ENCODE data around the gene CRACR2B.

Gene CRACR2B

GRCh38 chr11:854601-855329 is 27.0 kb downstream of the CRACR2B start:
- no peaks in the 10 kb centered on the region for H3K9me3 ChIP-seq (ENCODE audit: control insufficient read depth, low read length)
- no peak for DNase-seq
- H3K36me3 ChIP-seq (ENCODE audit: control insufficient read depth, insufficient read depth, low read length): no peaks in the 10 kb centered on the region
- no peak overlapping the region for H3K4me3 ChIP-seq (ENCODE audit: insufficient read depth, low read depth, low read length, poor library complexity, severe bottlenecking)
- H3K4me1 ChIP-seq (ENCODE audit: control insufficient read depth, insufficient read depth, low read length, poor library complexity, severe bottlenecking): no peaks in the 10 kb centered on the region
- H3K27ac ChIP-seq (ENCODE audit: insufficient read depth, low read length, poor library complexity, severe bottlenecking): no peak overlapping the region
- peaks cover 8% of the 10 kb centered on the region for H3K27me3 ChIP-seq (replicated peaks; ENCODE audit: control insufficient read depth, insufficient read depth, low read length, poor library complexity, severe bottlenecking)

GRCh38 chr11:855330-855674 is 27.6 kb downstream of the CRACR2B start:
- no peaks in the 10 kb centered on the region for H3K36me3 ChIP-seq (ENCODE audit: control insufficient read depth, insufficient read depth, low read length)
- H3K9me3 ChIP-seq (ENCODE audit: control insufficient read depth, low read length): no peaks in the 10 kb centered on the region
- H3K4me1 ChIP-seq (ENCODE audit: control insufficient read depth, insufficient read depth, low read length, poor library complexity, severe bottlenecking): no peaks in the 10 kb centered on the region
- H3K27me3 ChIP-seq (replicated peaks; ENCODE audit: control insufficient read depth, insufficient read depth, low read length, poor library complexity, severe bottlenecking): peaks cover 4% of the 10 kb centered on the region
- H3K27ac ChIP-seq (ENCODE audit: insufficient read depth, low read length, poor library complexity, severe bottlenecking): no peak overlapping the region
- H3K4me3 ChIP-seq (ENCODE audit: insufficient read depth, low read depth, low read length, poor library complexity, severe bottlenecking): no peak overlapping the region
- DNase-seq: no peak

- no peaks in the 10 kb centered on the region for H3K36me3 ChIP-seq (ENCODE audit: control insufficient read depth, insufficient read depth, low read length)
- H3K4me1 ChIP-seq (ENCODE audit: control insufficient read depth, insufficient read depth, low read length, poor library complexity, severe bottlenecking): no peaks in the 10 kb centered on the region
- no peak for DNase-seq
- no peaks in the 10 kb centered on the region for H3K9me3 ChIP-seq (ENCODE audit: control insufficient read depth, low read length)
- no peaks in the 10 kb centered on the region for H3K27me3 ChIP-seq (replicated peaks; ENCODE audit: control insufficient read depth, insufficient read depth, low read length, poor library complexity, severe bottlenecking)
- H3K27ac ChIP-seq (ENCODE audit: insufficient read depth, low read length, poor library complexity, severe bottlenecking): no peak overlapping the region
- no peak overlapping the region for H3K4me3 ChIP-seq (ENCODE audit: insufficient read depth, low read depth, low read length, poor library complexity, severe bottlenecking)
These were observed 28.1 kb downstream of the CRACR2B start for GRCh38 chr11:855796-856195.

GRCh38 chr11:856397-856796 is 28.7 kb downstream of the CRACR2B start:
- no peaks in the 10 kb centered on the region for H3K36me3 ChIP-seq (ENCODE audit: control insufficient read depth, insufficient read depth, low read length)
- no peaks in the 10 kb centered on the region for H3K9me3 ChIP-seq (ENCODE audit: control insufficient read depth, low read length)
- no peaks in the 10 kb centered on the region for H3K27me3 ChIP-seq (replicated peaks; ENCODE audit: control insufficient read depth, insufficient read depth, low read length, poor library complexity, severe bottlenecking)
- H3K4me3 ChIP-seq (ENCODE audit: insufficient read depth, low read depth, low read length, poor library complexity, severe bottlenecking): no peak overlapping the region
- no peaks in the 10 kb centered on the region for H3K4me1 ChIP-seq (ENCODE audit: control insufficient read depth, insufficient read depth, low read length, poor library complexity, severe bottlenecking)
- no peak for DNase-seq
- no peak overlapping the region for H3K27ac ChIP-seq (ENCODE audit: insufficient read depth, low read length, poor library complexity, severe bottlenecking)

- Histone ChIP-seq H3K27ac (ENCODE audit: insufficient read depth, low read length, poor library complexity, severe bottlenecking) (no peak overlapping the region), H3K4me3 (ENCODE audit: insufficient read depth, low read depth, low read length, poor library complexity, severe bottlenecking) (no peak overlapping the region), H3K9me3 (ENCODE audit: control insufficient read depth, low read length) (no peaks in the 10 kb centered on the region), H3K4me1 (ENCODE audit: control insufficient read depth, insufficient read depth, low read length, poor library complexity, severe bottlenecking) (no peaks in the 10 kb centered on the region), H3K36me3 (ENCODE audit: control insufficient read depth, insufficient read depth, low read length) (no peaks in the 10 kb centered on the region), H3K27me3 (replicated peaks; ENCODE audit: control insufficient read depth, insufficient read depth, low read length, poor library complexity, severe bottlenecking) (no peaks in the 10 kb centered on the region)
- no peak for DNase-seq
These were observed 30.5 kb downstream of the CRACR2B start for GRCh38 chr11:858053-858761.

- H3K36me3 ChIP-seq (ENCODE audit: control insufficient read depth, insufficient read depth, low read length): no peaks in the 10 kb centered on the region
- no peaks in the 10 kb centered on the region for H3K27me3 ChIP-seq (replicated peaks; ENCODE audit: control insufficient read depth, insufficient read depth, low read length, poor library complexity, severe bottlenecking)
- DNase-seq: no peak
- no peak overlapping the region for H3K27ac ChIP-seq (ENCODE audit: insufficient read depth, low read length, poor library complexity, severe bottlenecking)
- H3K4me1 ChIP-seq (ENCODE audit: control insufficient read depth, insufficient read depth, low read length, poor library complexity, severe bottlenecking): no peaks in the 10 kb centered on the region
- no peak overlapping the region for H3K4me3 ChIP-seq (ENCODE audit: insufficient read depth, low read depth, low read length, poor library complexity, severe bottlenecking)
- H3K9me3 ChIP-seq (ENCODE audit: control insufficient read depth, low read length): no peaks in the 10 kb centered on the region
These were observed 31.1 kb downstream of the CRACR2B start for GRCh38 chr11:858762-859339.

- no peaks in the 10 kb centered on the region for H3K9me3 ChIP-seq (ENCODE audit: control insufficient read depth, low read length)
- no peak overlapping the region for H3K4me3 ChIP-seq (ENCODE audit: insufficient read depth, low read depth, low read length, poor library complexity, severe bottlenecking)
- no peak for DNase-seq
- H3K27ac ChIP-seq (ENCODE audit: insufficient read depth, low read length, poor library complexity, severe bottlenecking): no peak overlapping the region
- H3K36me3 ChIP-seq (ENCODE audit: control insufficient read depth, insufficient read depth, low read length): no peaks in the 10 kb centered on the region
- H3K27me3 ChIP-seq (replicated peaks; ENCODE audit: control insufficient read depth, insufficient read depth, low read length, poor library complexity, severe bottlenecking): no peaks in the 10 kb centered on the region
- no peaks in the 10 kb centered on the region for H3K4me1 ChIP-seq (ENCODE audit: control insufficient read depth, insufficient read depth, low read length, poor library complexity, severe bottlenecking)
These were observed 31.8 kb downstream of the CRACR2B start for GRCh38 chr11:859394-860131.

- no peaks in the 10 kb centered on the region for H3K27me3 ChIP-seq (replicated peaks; ENCODE audit: control insufficient read depth, insufficient read depth, low read length, poor library complexity, severe bottlenecking)
- no peaks in the 10 kb centered on the region for H3K4me1 ChIP-seq (ENCODE audit: control insufficient read depth, insufficient read depth, low read length, poor library complexity, severe bottlenecking)
- H3K4me3 ChIP-seq (ENCODE audit: insufficient read depth, low read depth, low read length, poor library complexity, severe bottlenecking): no peak overlapping the region
- no peak overlapping the region for H3K27ac ChIP-seq (ENCODE audit: insufficient read depth, low read length, poor library complexity, severe bottlenecking)
- H3K9me3 ChIP-seq (ENCODE audit: control insufficient read depth, low read length): no peaks in the 10 kb centered on the region
- DNase-seq: no peak
- H3K36me3 ChIP-seq (ENCODE audit: control insufficient read depth, insufficient read depth, low read length): no peaks in the 10 kb centered on the region
These were observed 32.8 kb downstream of the CRACR2B start for GRCh38 chr11:860234-861104.

- H3K27me3 ChIP-seq (replicated peaks; ENCODE audit: control insufficient read depth, insufficient read depth, low read length, poor library complexity, severe bottlenecking): no peaks in the 10 kb centered on the region
- no peaks in the 10 kb centered on the region for H3K9me3 ChIP-seq (ENCODE audit: control insufficient read depth, low read length)
- H3K4me3 ChIP-seq (ENCODE audit: insufficient read depth, low read depth, low read length, poor library complexity, severe bottlenecking): no peak overlapping the region
- DNase-seq: no peak
- H3K36me3 ChIP-seq (ENCODE audit: control insufficient read depth, insufficient read depth, low read length): no peaks in the 10 kb centered on the region
- no peak overlapping the region for H3K27ac ChIP-seq (ENCODE audit: insufficient read depth, low read length, poor library complexity, severe bottlenecking)
- no peaks in the 10 kb centered on the region for H3K4me1 ChIP-seq (ENCODE audit: control insufficient read depth, insufficient read depth, low read length, poor library complexity, severe bottlenecking)
These were observed 33.4 kb downstream of the CRACR2B start for GRCh38 chr11:861105-861479.
